Endothelial cell of umbilical vein (primary cell): ENCODE results near the gene CD24. TPM values are rescaled to one million over a fixed set of nuclear protein-coding genes. Genes with fewer than 3 reads are reported as not detected.
"Not testable (repeated sequence)": the region's sequence is repeated elsewhere in the genome, so short reads cannot be mapped to it uniquely, and the experiment has no call there.

Source experiments
- BruUV-seq: library from RNA; stranded (reverse); fragments of 400-500 nt; replicated peaks from 2 replicates; lab custom pipeline; 2021; lab: Mats Ljungman, UMichigan
- CTCF ChIA-PET: fragments of 300-600, 350-600 bp; sonication (Branson Sonifier 250); formaldehyde crosslinking; loops from one replicate; lab custom pipeline; 2021; ENCODE audit warnings: antibody characterized with exemption, inconsistent platforms; lab: Charles Lee
- POLR2A ChIA-PET: fragments of 300-600, 350-600 bp; sonication (Branson Sonifier 250); formaldehyde crosslinking; loops from one replicate; lab custom pipeline; 2021; ENCODE audit warnings: antibody characterized with exemption, inconsistent platforms; lab: Charles Lee
- DNase-seq: peaks from one replicate; pipeline ENCODE4 v3.0.0-alpha.2; 2011; ENCODE audit warnings: low read depth, low spot score
- FAIRE-seq: peaks from 2 replicates; lab custom pipeline; 2011; peaks lifted over from hg19 to GRCh38; lab: Jason Lieb, UNC
- H2AFZ ChIP-seq: 2 replicates; pipeline ENCODE4 v1.6.0; 2012; ENCODE audit warnings: low read depth, low read length, control low read depth, inconsistent platforms
- H3K27ac ChIP-seq: 2 replicates; pipeline ENCODE4 v1.5.1; 2011; ENCODE audit warnings: low read depth, mild to moderate bottlenecking, control low read depth, low read length, moderate library complexity; ENCODE audit not compliant: insufficient read depth
- H3K27me3 ChIP-seq, 2 experiments: 2 replicates each; pipeline versions ENCODE4 v1.6.0 to v1.6.1; 2011; ENCODE audit warnings: low read length in 2 of 2, mixed read lengths in 1 of 2; ENCODE audit not compliant: control insufficient read depth in 2 of 2, insufficient read depth in 2 of 2
- H3K36me3 ChIP-seq, 2 experiments: 2 replicates in 1 of 2; 3 replicates in 1 of 2; pipeline ENCODE4 v1.5.1; 2011; ENCODE audit warnings: low read length in 2 of 2, mild to moderate bottlenecking in 1 of 2, moderate library complexity in 1 of 2; ENCODE audit not compliant: control insufficient read depth in 2 of 2, insufficient read depth in 2 of 2; ENCODE audit errors: extremely low read depth in 1 of 2
- H3K4me1 ChIP-seq: 3 replicates; pipeline ENCODE4 v1.5.1; 2011; ENCODE audit warnings: mild to moderate bottlenecking, low read length; ENCODE audit not compliant: control insufficient read depth, insufficient read depth; ENCODE audit errors: extremely low read depth
- H3K4me2 ChIP-seq: 2 replicates; pipeline ENCODE4 v1.6.1; 2011; ENCODE audit warnings: low read length, control low read depth, mixed read lengths; ENCODE audit not compliant: insufficient read depth
- H3K4me3 ChIP-seq, 3 experiments: fragments of 200-600 bp in 1 of 3; sonication (generic), shearing (Covaris generic) in 1 of 3; replicated peaks in 1 of 3; 2 replicates each; pipeline ENCODE4 v1.5.1; 2011 to 2016; ENCODE audit warnings: control low read depth in 3 of 3, low read length in 3 of 3, mild to moderate bottlenecking in 2 of 3, inconsistent platforms in 1 of 3, low read depth in 1 of 3, moderate library complexity in 1 of 3; ENCODE audit not compliant: insufficient read depth in 1 of 3
- H3K79me2 ChIP-seq: 2 replicates; pipeline ENCODE4 v1.6.0; 2012; ENCODE audit warnings: low read length, inconsistent platforms; ENCODE audit not compliant: control insufficient read depth, insufficient read depth
- H3K9ac ChIP-seq: replicated peaks from 2 replicates; pipeline ENCODE3; 2011; ENCODE audit warnings: low read length, control low read depth; ENCODE audit not compliant: insufficient read depth; ENCODE audit errors: extremely low read depth
- H3K9me1 ChIP-seq: replicated peaks from 3 replicates; pipeline ENCODE4 v1.6.0; 2011; ENCODE audit warnings: mild to moderate bottlenecking, low read length; ENCODE audit not compliant: control insufficient read depth, insufficient read depth; ENCODE audit errors: extremely low read depth
- H3K9me3 ChIP-seq: replicated peaks from 2 replicates; pipeline ENCODE4 v1.5.1; 2012; ENCODE audit warnings: low read length, inconsistent platforms; ENCODE audit not compliant: control insufficient read depth, insufficient read depth
- H4K20me1 ChIP-seq: replicated peaks from 2 replicates; pipeline ENCODE3; 2011; ENCODE audit warnings: mild to moderate bottlenecking, low read length; ENCODE audit not compliant: control insufficient read depth, insufficient read depth; ENCODE audit errors: extremely low read depth
- EZH2 ChIP-seq: IDR thresholded peaks from 2 replicates; pipeline ENCODE4 v1.6.1; 2012; ENCODE audit warnings: borderline replicate concordance, low read depth, mild to moderate bottlenecking, moderate library complexity, low read length, inconsistent platforms; ENCODE audit not compliant: severe bottlenecking
- FOS ChIP-seq: IDR thresholded peaks from 2 replicates; pipeline ENCODE4 v1.6.1; 2011; ENCODE audit warnings: mild to moderate bottlenecking, low read length, moderate library complexity, borderline replicate concordance; ENCODE audit not compliant: insufficient read depth
- JUN ChIP-seq: IDR thresholded peaks from 2 replicates; pipeline ENCODE4 v1.6.1; 2011; ENCODE audit warnings: borderline replicate concordance, low read depth; ENCODE audit not compliant: insufficient read length, insufficient read depth
- POLR2A ChIP-seq: IDR thresholded peaks from 2 replicates; pipeline ENCODE4 v1.6.1; 2012; ENCODE audit warnings: low read depth, mild to moderate bottlenecking, control low read depth, low read length
- POLR2AphosphoS5 ChIP-seq: IDR thresholded peaks from 2 replicates; pipeline ENCODE4 v1.6.1; 2012; ENCODE audit warnings: low read depth, mild to moderate bottlenecking, control low read depth, low read length, moderate library complexity; ENCODE audit not compliant: insufficient read depth
- dilution Hi-C: fragments of 300-500 bp; cut with MboI; formaldehyde crosslinking; loops from one replicate; pipeline ENCODE4 v1.15.0; 2019; ENCODE audit warnings: low sequenced_read_pairs; ENCODE audit not compliant: extremely low pct_ligation_motif_present
- intact Hi-C: fragments of 100-400 bp; cut with micrococcal nuclease; formaldehyde crosslinking; loops from one replicate; pipeline ENCODE4 v1.10.0; 2022
- polyA plus RNA-seq, 4 experiments: library from polyadenylated mRNA; depleted of rRNA in 3 of 4; stranded (reverse) in 3 of 4; unstranded in 1 of 4; fragments of >200 nt; gene quantifications; 2 replicates each; pipeline versions ENCODE4 v1.2.1 to v1.2.3, GENCODE V29; 2011 to 2012; ENCODE audit warnings: missing spikeins in 1 of 4
- total RNA-seq: library from RNA; stranded (reverse); gene quantifications from 2 replicates; pipeline ENCODE4 v1.2.3, GENCODE V29; 2021

Gene CD24
- total and polyA plus RNA-seq, 2 donors (not counting 3 experiments of a cell fraction or from before 2014, with no cell fraction given): 2.5 to 10.2 TPM

- intact Hi-C loops: loop anchor here (10.0 kb wide), 1 partner anchor 473 kb away; the partner anchor contains the start of gene SOBP
- BruUV-seq: no TSS peak
- H3K27me3 ChIP-seq: no peaks in the 10 kb centered on the region
- DNase-seq (peak; percentile 8), FAIRE-seq (no peak)
- H3K4me2 ChIP-seq: peak overlapping the region; percentile 68
- no peaks in the 10 kb centered on the region for H4K20me1 ChIP-seq
- no peak overlapping the region for H3K27ac ChIP-seq
- dilution Hi-C loops: no loop called here
- H3K9me3 ChIP-seq: no peaks in the 10 kb centered on the region
- no peaks in the 10 kb centered on the region for H3K36me3 ChIP-seq
- H3K9me1 ChIP-seq: no peaks in the 10 kb centered on the region
- ChIA-PET CTCF (interaction anchor here (0.9 to 3.5 kb wide), 2 partner anchors 24 to 92 kb away, joined by 3 to 10 read pairs; no protein-coding TSS in a partner anchor), POLR2A (no interaction called here)
- H2AFZ ChIP-seq: no peak overlapping the region
- no peak overlapping the region for H3K9ac ChIP-seq
- H3K4me1 ChIP-seq: peaks cover 8% of the 10 kb centered on the region
- no peak overlapping the region for H3K4me3 ChIP-seq
- no peaks in the 10 kb centered on the region for H3K79me2 ChIP-seq
- TF ChIP-seq POLR2AphosphoS5 (no peak), FOS (peak; percentile 34), JUN (peak; percentile 60)
Observed at GRCh38 chr6:107021446-107022185, 47.1 kb upstream of the CD24 start.

GRCh38 chr6:107020239-107020638, 45.7 kb upstream of the CD24 start:
- no peak for DNase-seq
- no peak overlapping the region for H3K4me2 ChIP-seq
- no peak for FAIRE-seq

GRCh38 chr6:107019628-107020027, 45.1 kb upstream of the CD24 start:
- H3K9ac ChIP-seq, H3K4me3 ChIP-seq, H3K9me3 ChIP-seq, POLR2A ChIA-PET, H3K4me1 ChIP-seq, H3K79me2 ChIP-seq, H3K27me3 ChIP-seq, dilution Hi-C loops, FAIRE-seq, H3K9me1 ChIP-seq, BruUV-seq, H2AFZ ChIP-seq, H3K27ac ChIP-seq, CTCF ChIA-PET, H3K4me2 ChIP-seq, H4K20me1 ChIP-seq, DNase-seq, H3K36me3 ChIP-seq: not testable (repeated sequence)
- intact Hi-C loops: loop anchor here (10.0 kb wide), 1 partner anchor 475 kb away; the partner anchor contains the start of gene SOBP

More at GRCh38 chr6:107020239-107020638, 45.7 kb upstream of the CD24 start:
- TF ChIP-seq FOS: no peak
- no peak for TF ChIP-seq JUN
- TF ChIP-seq POLR2A: no peak
- no peak for TF ChIP-seq POLR2AphosphoS5
- no peak for TF ChIP-seq EZH2
- Histone ChIP-seq H3K9me3 (no peaks in the 10 kb centered on the region), H3K79me2 (no peaks in the 10 kb centered on the region), H3K4me1 (peaks cover 8% of the 10 kb centered on the region), H3K9me1 (no peaks in the 10 kb centered on the region), H3K27me3 (no peaks in the 10 kb centered on the region), H3K36me3 (no peaks in the 10 kb centered on the region), H3K4me3 (no peak overlapping the region), H2AFZ (no peak overlapping the region), H4K20me1 (no peaks in the 10 kb centered on the region), H3K27ac (no peak overlapping the region), H3K9ac (no peak overlapping the region)
- CTCF ChIA-PET: no interaction called here
- POLR2A ChIA-PET: no interaction called here
- BruUV-seq: no TSS peak
- dilution Hi-C loops (no loop called here), intact Hi-C loops (loop anchor here (10.0 kb wide), 1 partner anchor 475 kb away; the partner anchor contains the start of gene SOBP)
